C4-2B (cell line): Measurements from ENCODE around the gene MRNIP.

ENCODE experiments used
- H3K27ac ChIP-seq: fragments of 450-650 bp; 2 replicates; pipeline ENCODE4 v1.5.1; 2017
- CTCF ChIP-seq: fragments of 450-650 bp; conservative IDR thresholded peaks from 2 replicates; pipeline ENCODE4 v1.5.1; 2017; ENCODE audit warnings: mild to moderate bottlenecking
- ZFX ChIP-seq: fragments of 450-650 bp; IDR thresholded peaks from 2 replicates; pipeline ENCODE4 v1.6.1; 2017

The MRNIP gene

GRCh38 chr5:179798144-179798770 is 60.4 kb downstream of the MRNIP start:
- TF ChIP-seq CTCF (no peak), ZFX (no peak)
- no peak overlapping the region for H3K27ac ChIP-seq

- no peak for TF ChIP-seq CTCF
- no peak for TF ChIP-seq ZFX
- H3K27ac ChIP-seq = no peak overlapping the region
Measured at GRCh38 chr5:179797741-179798140, 60.9 kb downstream of the MRNIP start.

- H3K27ac ChIP-seq = peak overlapping the region; percentile 88
- TF ChIP-seq CTCF (no peak), ZFX (no peak)
Measured at GRCh38 chr5:179796877-179797608, 61.6 kb downstream of the MRNIP start.

GRCh38 chr5:179795863-179796833 is 62.5 kb downstream of the MRNIP start:
- H3K27ac ChIP-seq = peak overlapping the region; percentile 88
- TF ChIP-seq ZFX (peak; percentile 96), CTCF (peak; percentile 92)

- no peak for TF ChIP-seq ZFX
- TF ChIP-seq CTCF = no peak
- H3K27ac ChIP-seq = peak overlapping the region; percentile 88
Measured at GRCh38 chr5:179795049-179795862, 63.4 kb downstream of the MRNIP start.

- peak overlapping the region; percentile 88; the same call in 1 of the 2 replicates for H3K27ac ChIP-seq
Measured at GRCh38 chr5:179794575-179794974, 64.0 kb downstream of the MRNIP start.

More at GRCh38 chr5:179794575-179794974, 64.0 kb downstream of the MRNIP start:
- no peak for TF ChIP-seq CTCF
- TF ChIP-seq ZFX = no peak
